SK-N-SH (cell line): Measurements from ENCODE around the gene FAP. TPM values are rescaled to one million over a fixed set of nuclear protein-coding genes. Genes with fewer than 3 reads are reported as not detected.
A peak's percentile ranks its signal among the peaks of the same experiment; 100 is the strongest.

Source experiments
- CTCF ChIA-PET: fragments of 300-600, 350-600 bp; formaldehyde crosslinking; extraction: SDS; loops from one replicate; lab custom pipeline; 2021; lab: Yijun Ruan, JAX
- POLR2A ChIA-PET: fragments of 350-600 bp; sonication (Branson Sonifier 250); formaldehyde crosslinking; extraction: SDS; loops from one replicate; lab custom pipeline; 2020; ENCODE audit warnings: antibody characterized with exemption, inconsistent platforms; lab: Yijun Ruan, JAX
- DNase-seq: peaks from one replicate; pipeline ENCODE4 v3.0.0; 2012
- H2AFZ ChIP-seq: fragments of 200-600 bp; sonication (generic); 2 replicates; pipeline ENCODE4 v1.8.1; 2016; ENCODE audit warnings: antibody characterized with exemption, mild to moderate bottlenecking, low read depth
- H3F3A ChIP-seq: fragments of 200-600 bp; sonication (generic); replicated peaks from 2 replicates; pipeline ENCODE3; 2016; ENCODE audit warnings: antibody characterized with exemption, mild to moderate bottlenecking; ENCODE audit not compliant: insufficient read depth
- H3K27ac ChIP-seq, 2 experiments: fragments of 200-500 bp in 1 of 2; fragments of 200-600 bp in 1 of 2; sonication (Bioruptor generic) in 1 of 2; sonication (generic), shearing (Covaris generic) in 1 of 2; 2 replicates each; pipeline versions ENCODE4 v1.5.1 to v1.6.1; 2014 to 2016; ENCODE audit warnings: low read depth in 2 of 2, inconsistent platforms in 1 of 2, low read length in 1 of 2, mild to moderate bottlenecking in 1 of 2, mixed read lengths in 1 of 2
- H3K27me3 ChIP-seq: fragments of 200-600 bp; sonication (generic), shearing (Covaris generic); 2 replicates; pipeline ENCODE4 v1.6.1; 2016; ENCODE audit warnings: mixed run types; ENCODE audit not compliant: insufficient read depth
- H3K36me3 ChIP-seq, 2 experiments: fragments of 200-500 bp in 1 of 2; fragments of 200-600 bp in 1 of 2; sonication (Bioruptor generic) in 1 of 2; sonication (generic) in 1 of 2; replicated peaks in 1 of 2; 2 replicates each; pipeline versions ENCODE3 to v1.5.1; 2014 to 2016; ENCODE audit warnings: low read length in 1 of 2, mild to moderate bottlenecking in 1 of 2; ENCODE audit not compliant: insufficient read depth in 2 of 2, control insufficient read depth in 1 of 2
- H3K4me1 ChIP-seq, 2 experiments: fragments of 200-500 bp in 1 of 2; fragments of 200-600 bp in 1 of 2; sonication (Bioruptor generic) in 1 of 2; sonication (generic), shearing (Covaris generic) in 1 of 2; 2 replicates each; pipeline versions ENCODE4 v1.5.1 to v1.6.1; 2014 to 2016; ENCODE audit warnings: low read depth in 1 of 2, low read length in 1 of 2, mixed run types in 1 of 2; ENCODE audit not compliant: insufficient read depth in 2 of 2, control insufficient read depth in 1 of 2
- H3K4me2 ChIP-seq: fragments of 200-600 bp; sonication (generic), shearing (Covaris generic); 2 replicates; pipeline ENCODE4 v1.6.1; 2017; ENCODE audit warnings: mixed run types
- H3K4me3 ChIP-seq, 2 experiments: fragments of 200-500 bp in 1 of 2; fragments of 200-600 bp in 1 of 2; sonication (Bioruptor generic) in 1 of 2; sonication (generic), shearing (Covaris generic) in 1 of 2; 2 replicates each; pipeline versions ENCODE4 v1.5.1 to v1.8.1; 2014 to 2016; ENCODE audit warnings: low read depth in 2 of 2, inconsistent platforms in 1 of 2, low read length in 1 of 2, mild to moderate bottlenecking in 1 of 2, mixed read lengths in 1 of 2, moderate library complexity in 1 of 2
- H3K79me2 ChIP-seq: fragments of 200-600 bp; sonication (generic); 2 replicates; pipeline ENCODE4 v1.8.1; 2017; ENCODE audit warnings: mild to moderate bottlenecking; ENCODE audit not compliant: insufficient read depth
- H3K9ac ChIP-seq: fragments of 200-600 bp; sonication (generic); 2 replicates; pipeline ENCODE4 v1.6.1; 2017; ENCODE audit warnings: mixed run types
- H3K9me2 ChIP-seq: fragments of 200-600 bp; sonication (generic); 2 replicates; pipeline ENCODE4 v1.6.1; 2017; ENCODE audit warnings: mixed run types
- H3K9me3 ChIP-seq: fragments of 200-600 bp; sonication (generic); 2 replicates; pipeline ENCODE4 v1.6.1; 2017; ENCODE audit warnings: mixed run types, mild to moderate bottlenecking, moderate library complexity
- H4K20me1 ChIP-seq: fragments of 200-600 bp; sonication (generic); 2 replicates; pipeline ENCODE4 v1.6.1; 2017; ENCODE audit warnings: mild to moderate bottlenecking, mixed run types; ENCODE audit not compliant: insufficient read depth
- CHD2 ChIP-seq: fragments of 150-350 bp; IDR thresholded peaks from 2 replicates; pipeline ENCODE4 v1.6.1; 2018; ENCODE audit warnings: low read length; ENCODE audit not compliant: partially characterized antibody
- CTCF ChIP-seq: fragments of 200-600 bp; sonication (generic); IDR thresholded peaks from 2 replicates; pipeline ENCODE4 v1.6.1; 2017; ENCODE audit warnings: antibody characterized with exemption, mild to moderate bottlenecking, moderate library complexity
- ELF1 ChIP-seq: IDR thresholded peaks from 2 replicates; pipeline ENCODE4 v1.4.0; 2012
- EP300 ChIP-seq, 2 experiments: IDR thresholded peaks; 2 replicates each; pipeline versions ENCODE4 v1.4.0 to v1.6.1; 2012; ENCODE audit warnings: borderline replicate concordance in 1 of 2, low read depth in 1 of 2, low read length in 1 of 2
- FOXM1 ChIP-seq: IDR thresholded peaks from 2 replicates; pipeline ENCODE4 v1.4.0; 2012; ENCODE audit warnings: low read depth, mild to moderate bottlenecking
- MAX ChIP-seq: IDR thresholded peaks from 2 replicates; pipeline ENCODE4 v1.4.0; 2012; ENCODE audit warnings: low read depth
- MEF2A ChIP-seq: IDR thresholded peaks from 2 replicates; pipeline ENCODE4 v1.4.0; 2012; ENCODE audit warnings: low read depth, borderline replicate concordance
- NFIC ChIP-seq: IDR thresholded peaks from 2 replicates; pipeline ENCODE4 v1.4.0; 2012; ENCODE audit warnings: borderline replicate concordance
- RAD21 ChIP-seq: IDR thresholded peaks from 2 replicates; pipeline ENCODE4 v1.6.1; 2012; ENCODE audit warnings: mild to moderate bottlenecking, low read length
- RXRA ChIP-seq: IDR thresholded peaks from 2 replicates; pipeline ENCODE4 v1.4.0; 2012; ENCODE audit warnings: low read depth, mild to moderate bottlenecking, borderline replicate concordance
- SIN3A ChIP-seq: IDR thresholded peaks from 2 replicates; pipeline ENCODE4 v1.6.1; 2012; ENCODE audit warnings: low read depth, mild to moderate bottlenecking, low read length, moderate library complexity, borderline replicate concordance
- SMC3 ChIP-seq: IDR thresholded peaks from 2 replicates; pipeline ENCODE4 v1.6.1; 2012; ENCODE audit warnings: low read depth, low read length, improper control_type of control experiment
- TCF12 ChIP-seq: IDR thresholded peaks from 2 replicates; pipeline ENCODE4 v1.4.0; 2012
- USF1 ChIP-seq: IDR thresholded peaks from 2 replicates; pipeline ENCODE4 v1.4.0; 2012; ENCODE audit warnings: low read depth, borderline replicate concordance
- USF2 ChIP-seq: fragments of 150-350 bp; IDR thresholded peaks from 2 replicates; pipeline ENCODE4 v1.6.1; 2017; ENCODE audit warnings: antibody characterized with exemption, low read length, low read depth, borderline replicate concordance
- ZBTB33 ChIP-seq: IDR thresholded peaks from 2 replicates; pipeline ENCODE4 v1.4.0; 2012; ENCODE audit warnings: low read depth, borderline replicate concordance
- WGBS: methylation state at CpG from one replicate; pipeline ENCODE4 v1.1.6; 2017; ENCODE audit warnings: low lambda C conversion rate; 5-methylcytosine and 5-hydroxymethylcytosine counted together
- polyA plus RNA-seq, 3 experiments: library from polyadenylated mRNA; depleted of rRNA; stranded (reverse); fragments of >200 nt; gene quantifications; 2 replicates each; pipeline ENCODE4 v1.2.3, GENCODE V29; 2012

FAP gene
- polyA plus RNA-seq, 1 of the 3 experiments (the other 2 are of a cell fraction) = 36.9 TPM

- Histone ChIP-seq H3K27ac (no peak overlapping the region), H2AFZ (no peak overlapping the region), H3K36me3 (peaks cover 40 to 75% of the 10 kb centered on the region in 2 experiments), H3K9me3 (no peaks in the 10 kb centered on the region), H3K4me1 (no peaks in the 10 kb centered on the region; a peak in 1 of 4 replicates), H3K4me2 (no peak overlapping the region), H3K4me3 (no peak overlapping the region; a peak in 1 of 4 replicates), H3F3A (peaks cover 3% of the 10 kb centered on the region), H4K20me1 (no peaks in the 10 kb centered on the region), H3K9ac (no peak overlapping the region), H3K27me3 (no peaks in the 10 kb centered on the region), H3K79me2 (no peaks in the 10 kb centered on the region; the same call in 1 of the 2 replicates), H3K9me2 (no peaks in the 10 kb centered on the region)
- 65% methylated on average over 4 of the region's 11 CpGs for WGBS
- ChIA-PET CTCF (interaction anchor here (0.6 to 4.4 kb wide), 32 partner anchors 9 to 712 kb away, joined by 3 to 104 read pairs (median 4); partner anchors contain the start of gene FAP), POLR2A (no interaction called here)
- TF ChIP-seq USF2 (no peak), RAD21 (peak; percentile 71), CTCF (peak; percentile 92), SMC3 (peak; percentile 90)
- peak; percentile 61 for DNase-seq
Measured at GRCh38 chr2:162221064-162221463, 22.2 kb downstream of the FAP start.

- no peak overlapping the region for H3K9ac ChIP-seq
- H3K36me3 ChIP-seq = peaks cover 46 to 77% of the 10 kb centered on the region in 2 experiments
- H3K27me3 ChIP-seq = no peaks in the 10 kb centered on the region
- 71% methylated on average over 1 of the region's 1 CpG for WGBS
- no peaks in the 10 kb centered on the region for H3K9me3 ChIP-seq
- no peak overlapping the region for H3K4me2 ChIP-seq
- H3K4me3 ChIP-seq = no peak overlapping the region
- no peaks in the 10 kb centered on the region; a peak in 1 of 4 replicates for H3K4me1 ChIP-seq
- no peaks in the 10 kb centered on the region for H3K9me2 ChIP-seq
- peaks cover 3% of the 10 kb centered on the region for H3F3A ChIP-seq
- no peaks in the 10 kb centered on the region for H4K20me1 ChIP-seq
- no peak overlapping the region for H3K27ac ChIP-seq
- no peaks in the 10 kb centered on the region; the same call in 1 of the 2 replicates for H3K79me2 ChIP-seq
- no peak overlapping the region for H2AFZ ChIP-seq
- TF ChIP-seq SMC3 (no peak), USF1 (no peak), MEF2A (no peak), TCF12 (no peak), EP300 (IDR thresholded peaks at IDR 0.05; ENCODE audit: borderline replicate concordance in 1 of 2, low read depth in 1 of 2, low read length in 1 of 2) (no peak), MAX (no peak), CHD2 (no peak), ZBTB33 (no peak), RAD21 (no peak), RXRA (no peak), NFIC (no peak), SIN3A (no peak), ELF1 (no peak), FOXM1 (no peak)
- ChIA-PET POLR2A (no interaction called here), CTCF (interaction anchor here (0.6 to 4.4 kb wide), 29 partner anchors 10 to 711 kb away, joined by 3 to 104 read pairs (median 4); partner anchors contain the start of gene FAP)
- no peak for DNase-seq
Measured at GRCh38 chr2:162220368-162220767, 22.9 kb downstream of the FAP start.
